ENCODE measurements around the gene SPPL2C.

Gene SPPL2C

DNA sequence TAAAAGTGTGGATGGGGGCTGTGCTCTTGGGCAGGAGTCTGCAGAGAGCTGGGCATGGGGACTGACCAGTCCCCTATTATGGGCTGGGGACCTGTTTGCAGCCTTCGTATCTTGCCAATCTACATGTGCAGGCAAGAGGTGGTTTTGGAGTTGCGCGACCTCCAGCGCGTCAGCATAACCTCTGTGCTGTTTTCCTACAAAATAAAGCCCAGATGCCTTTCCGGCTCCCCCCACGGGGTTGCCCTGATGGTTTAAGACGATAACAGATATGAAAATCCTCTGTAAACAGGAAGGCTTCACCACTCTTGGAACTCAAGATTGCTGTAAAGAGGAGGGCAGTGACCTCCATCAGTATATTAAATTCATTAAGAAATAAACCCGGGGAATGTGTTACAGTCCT is 16.5 kb upstream of the SPPL2C start:
- no peak overlapping the region for H3K27ac ChIP-seq (ENCODE audit: low read depth, low read length, poor library complexity, severe bottlenecking)
- H3K4me1 ChIP-seq (ENCODE audit: insufficient read depth, low read length, severe bottlenecking) = no peaks in the 10 kb centered on the region
- H4K20me1 ChIP-seq (ENCODE audit: insufficient read depth, low read length) = no peaks in the 10 kb centered on the region
- no peak overlapping the region for H2AFZ ChIP-seq (ENCODE audit: low read length)
- no peaks in the 10 kb centered on the region for H3K9me2 ChIP-seq (ENCODE audit: low read depth, low read length)
- no peak overlapping the region for H3K4me3 ChIP-seq (ENCODE audit: low read depth, low read length, poor library complexity, severe bottlenecking)
- H3F3A ChIP-seq (ENCODE audit: insufficient read depth, low read length) = no peaks in the 10 kb centered on the region
- H3K9ac ChIP-seq (ENCODE audit: low read length) = no peak overlapping the region
- H3K4me2 ChIP-seq (ENCODE audit: low read length) = no peak overlapping the region
- no peaks in the 10 kb centered on the region for H3K9me3 ChIP-seq (ENCODE audit: low read length)
- no peaks in the 10 kb centered on the region for H3K79me2 ChIP-seq (ENCODE audit: insufficient read depth, low read length)
- H3K36me3 ChIP-seq (ENCODE audit: insufficient read depth, low read length) = no peaks in the 10 kb centered on the region
- TF ChIP-seq CTCF (IDR thresholded peaks at IDR 0.05; ENCODE audit: low read length) (no peak), EZH2 (IDR thresholded peaks at IDR 0.05; ENCODE audit: borderline replicate concordance, low read length) (no peak)
- peaks cover 4% of the 10 kb centered on the region; the same call in 1 of the 2 replicates for H3K27me3 ChIP-seq (ENCODE audit: insufficient read depth, low read length)

- no peaks in the 10 kb centered on the region for H3K4me1 ChIP-seq (ENCODE audit: insufficient read depth, low read length, severe bottlenecking)
- no peak overlapping the region for H3K4me2 ChIP-seq (ENCODE audit: low read length)
- H3K27ac ChIP-seq (ENCODE audit: low read depth, low read length, poor library complexity, severe bottlenecking) = no peak overlapping the region
- H3K27me3 ChIP-seq (ENCODE audit: insufficient read depth, low read length) = peaks cover 4% of the 10 kb centered on the region; the same call in 1 of the 2 replicates
- no peak overlapping the region for H3K4me3 ChIP-seq (ENCODE audit: low read depth, low read length, poor library complexity, severe bottlenecking)
- no peaks in the 10 kb centered on the region for H3K9me3 ChIP-seq (ENCODE audit: low read length)
- no peaks in the 10 kb centered on the region for H3K36me3 ChIP-seq (ENCODE audit: insufficient read depth, low read length)
- H3K9ac ChIP-seq (ENCODE audit: low read length) = no peak overlapping the region
- H3K9me2 ChIP-seq (ENCODE audit: low read depth, low read length) = no peaks in the 10 kb centered on the region
- H3F3A ChIP-seq (ENCODE audit: insufficient read depth, low read length) = no peaks in the 10 kb centered on the region
- H2AFZ ChIP-seq (ENCODE audit: low read length) = no peak overlapping the region
- H4K20me1 ChIP-seq (ENCODE audit: insufficient read depth, low read length) = no peaks in the 10 kb centered on the region
- TF ChIP-seq CTCF (IDR thresholded peaks at IDR 0.05; ENCODE audit: low read length) (no peak), EZH2 (IDR thresholded peaks at IDR 0.05; ENCODE audit: borderline replicate concordance, low read length) (no peak)
- H3K79me2 ChIP-seq (ENCODE audit: insufficient read depth, low read length) = no peaks in the 10 kb centered on the region
Observed at GRCh38 chr17:45828582-45829133, 16.0 kb upstream of the SPPL2C start.

DNA sequence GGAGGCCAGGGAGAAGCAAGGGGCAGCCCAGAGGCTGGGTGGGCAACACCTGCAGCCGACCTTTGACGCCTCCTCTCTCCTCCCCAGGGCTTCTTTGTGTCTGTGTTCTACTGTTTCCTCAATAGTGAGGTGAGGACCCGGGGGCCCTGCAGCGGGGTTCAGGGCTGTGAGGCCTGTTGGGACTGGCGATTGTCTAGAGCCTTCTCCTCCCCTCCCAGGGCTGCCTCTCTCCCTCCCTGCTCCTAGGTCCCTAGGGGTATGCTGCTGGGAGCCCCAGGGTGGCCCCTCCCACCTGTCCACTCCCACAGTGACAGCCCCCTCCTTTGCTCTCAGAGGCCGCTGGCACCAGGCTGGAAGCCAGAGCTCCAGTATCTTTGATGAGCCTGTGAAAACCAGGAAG is 10.8 kb upstream of the SPPL2C start:
- Histone ChIP-seq H3K27me3 (ENCODE audit: insufficient read depth, low read length) (peaks cover 9% of the 10 kb centered on the region), H3K9me3 (ENCODE audit: low read length) (no peaks in the 10 kb centered on the region)

More for the DNA sequence above, 10.8 kb upstream of the SPPL2C start:
- no peak overlapping the region for H3K4me2 ChIP-seq (ENCODE audit: low read length)
- no peak overlapping the region for H3K27ac ChIP-seq (ENCODE audit: low read depth, low read length, poor library complexity, severe bottlenecking)
- no peak for TF ChIP-seq EZH2 (IDR thresholded peaks at IDR 0.05; ENCODE audit: borderline replicate concordance, low read length)
- TF ChIP-seq CTCF (IDR thresholded peaks at IDR 0.05; ENCODE audit: low read length) = no peak
- no peak overlapping the region for H3K9ac ChIP-seq (ENCODE audit: low read length)
- no peaks in the 10 kb centered on the region for H3K36me3 ChIP-seq (ENCODE audit: insufficient read depth, low read length)
- H3K4me1 ChIP-seq (ENCODE audit: insufficient read depth, low read length, severe bottlenecking) = no peaks in the 10 kb centered on the region
- no peak overlapping the region for H3K4me3 ChIP-seq (ENCODE audit: low read depth, low read length, poor library complexity, severe bottlenecking)
- H3K79me2 ChIP-seq (ENCODE audit: insufficient read depth, low read length) = no peaks in the 10 kb centered on the region
- no peak overlapping the region for H2AFZ ChIP-seq (ENCODE audit: low read length)
- no peaks in the 10 kb centered on the region for H3K9me2 ChIP-seq (ENCODE audit: low read depth, low read length)
- H3F3A ChIP-seq (ENCODE audit: insufficient read depth, low read length) = no peaks in the 10 kb centered on the region
- H4K20me1 ChIP-seq (ENCODE audit: insufficient read depth, low read length) = no peaks in the 10 kb centered on the region

Data from OCI-LY1 (cell line).